Parathyroid adenoma (tissue), 2 donors: ENCODE measurements around the gene ADORA1.
A peak's percentile ranks its signal among the peaks of the same experiment; 100 is the strongest.

Experiments used
- H2AFZ ChIP-seq: fragments of 300-600 bp; sonication (generic); one replicate; pipeline ENCODE4 v1.7.0; 2017; ENCODE audit warnings: antibody characterized with exemption, mild to moderate bottlenecking
- H3K27ac ChIP-seq: fragments of 300-600 bp; sonication (generic); one replicate; pipeline ENCODE4 v1.7.0; 2017
- H3K27me3 ChIP-seq: fragments of 300-600 bp; sonication (generic); one replicate; pipeline ENCODE4 v1.7.0; 2017; ENCODE audit warnings: low read length; ENCODE audit not compliant: control insufficient read depth, insufficient read depth
- H3K36me3 ChIP-seq: fragments of 300-600 bp; sonication (generic); one replicate; pipeline ENCODE4 v1.7.0; 2017; ENCODE audit warnings: low read length; ENCODE audit not compliant: control insufficient read depth, insufficient read depth
- H3K4me1 ChIP-seq: fragments of 300-600 bp; sonication (generic); one replicate; pipeline ENCODE4 v1.7.0; 2017; ENCODE audit warnings: control low read depth
- H3K4me2 ChIP-seq: fragments of 300-600 bp; sonication (generic); one replicate; pipeline ENCODE4 v1.7.0; 2017; ENCODE audit warnings: low read length
- H3K4me3 ChIP-seq: fragments of 300-600 bp; sonication (generic); one replicate; pipeline ENCODE4 v1.7.0; 2017; ENCODE audit warnings: low read depth, low read length
- H3K79me2 ChIP-seq: fragments of 300-600 bp; sonication (generic); one replicate; pipeline ENCODE4 v1.7.0; 2017; ENCODE audit warnings: control low read depth
- H3K9ac ChIP-seq: fragments of 300-600 bp; sonication (generic); one replicate; pipeline ENCODE4 v1.7.0; 2017; ENCODE audit warnings: mild to moderate bottlenecking
- H3K9me3 ChIP-seq: fragments of 300-600 bp; sonication (generic); one replicate; pipeline ENCODE4 v1.7.0; 2017; ENCODE audit warnings: low read length; ENCODE audit not compliant: control insufficient read depth
- TF ChIP-seq, protein P1 (sequence below): fragments of 300-600 bp; sonication (generic); IDR thresholded peaks from one replicate; pipeline ENCODE4 v1.7.0; 2017; ENCODE audit warnings: antibody characterized with exemption, mild to moderate bottlenecking
- donor health status: primary hyperparathyroidism.

ADORA1 gene

DNA sequence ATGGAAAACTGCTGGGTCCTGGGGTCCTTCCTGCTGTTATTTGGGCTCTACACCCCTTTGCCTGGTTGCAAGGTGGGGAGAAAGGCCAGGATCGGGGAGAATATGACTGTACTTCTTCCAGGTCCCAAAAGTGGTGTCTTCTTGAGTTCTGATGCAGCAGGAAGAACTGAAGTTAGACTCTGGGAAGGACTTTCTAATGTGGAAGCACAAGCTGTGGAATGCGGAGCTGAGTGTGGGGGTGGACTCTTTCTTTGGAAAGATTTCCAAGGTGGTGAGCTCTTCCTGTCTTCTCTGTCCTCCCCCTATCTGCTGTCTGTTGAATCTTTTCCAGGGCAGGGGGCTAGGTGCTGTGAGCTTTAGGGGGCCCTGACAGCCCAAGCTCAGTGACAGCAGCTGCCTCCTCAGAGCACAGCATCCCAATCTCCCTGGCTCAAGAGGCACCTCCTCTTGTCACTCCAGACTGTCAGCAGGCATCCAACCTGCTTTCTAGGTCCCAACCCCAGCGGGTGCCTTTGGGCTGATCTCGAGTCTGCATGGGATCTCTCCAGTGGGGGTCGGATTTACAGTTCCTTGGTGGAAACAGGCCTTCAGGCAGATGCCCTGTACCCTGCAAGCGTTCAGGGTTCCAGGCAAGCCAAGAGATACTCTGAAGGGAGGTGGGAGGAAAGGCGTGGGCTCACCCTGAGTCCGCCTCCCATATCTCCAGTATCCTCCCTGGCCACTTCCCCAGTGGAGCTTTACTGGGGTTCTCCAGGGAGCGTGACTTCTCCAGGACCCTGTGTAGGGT is 23.2 kb downstream of the ADORA1 start:
- Histone ChIP-seq H3K27ac (peak overlapping the region; percentile 98), H3K4me1 (peaks cover 67% of the 10 kb centered on the region), H3K9ac (no peak overlapping the region), H3K9me3 (no peaks in the 10 kb centered on the region), H3K4me2 (peak overlapping the region; percentile 5), H3K36me3 (no peaks in the 10 kb centered on the region), H2AFZ (peak overlapping the region; percentile 20), H3K79me2 (no peaks in the 10 kb centered on the region), H3K27me3 (no peaks in the 10 kb centered on the region), H3K4me3 (no peak overlapping the region)
- TF ChIP-seq, protein P1, sequence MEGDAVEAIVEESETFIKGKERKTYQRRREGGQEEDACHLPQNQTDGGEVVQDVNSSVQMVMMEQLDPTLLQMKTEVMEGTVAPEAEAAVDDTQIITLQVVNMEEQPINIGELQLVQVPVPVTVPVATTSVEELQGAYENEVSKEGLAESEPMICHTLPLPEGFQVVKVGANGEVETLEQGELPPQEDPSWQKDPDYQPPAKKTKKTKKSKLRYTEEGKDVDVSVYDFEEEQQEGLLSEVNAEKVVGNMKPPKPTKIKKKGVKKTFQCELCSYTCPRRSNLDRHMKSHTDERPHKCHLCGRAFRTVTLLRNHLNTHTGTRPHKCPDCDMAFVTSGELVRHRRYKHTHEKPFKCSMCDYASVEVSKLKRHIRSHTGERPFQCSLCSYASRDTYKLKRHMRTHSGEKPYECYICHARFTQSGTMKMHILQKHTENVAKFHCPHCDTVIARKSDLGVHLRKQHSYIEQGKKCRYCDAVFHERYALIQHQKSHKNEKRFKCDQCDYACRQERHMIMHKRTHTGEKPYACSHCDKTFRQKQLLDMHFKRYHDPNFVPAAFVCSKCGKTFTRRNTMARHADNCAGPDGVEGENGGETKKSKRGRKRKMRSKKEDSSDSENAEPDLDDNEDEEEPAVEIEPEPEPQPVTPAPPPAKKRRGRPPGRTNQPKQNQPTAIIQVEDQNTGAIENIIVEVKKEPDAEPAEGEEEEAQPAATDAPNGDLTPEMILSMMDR: no peak

DNA sequence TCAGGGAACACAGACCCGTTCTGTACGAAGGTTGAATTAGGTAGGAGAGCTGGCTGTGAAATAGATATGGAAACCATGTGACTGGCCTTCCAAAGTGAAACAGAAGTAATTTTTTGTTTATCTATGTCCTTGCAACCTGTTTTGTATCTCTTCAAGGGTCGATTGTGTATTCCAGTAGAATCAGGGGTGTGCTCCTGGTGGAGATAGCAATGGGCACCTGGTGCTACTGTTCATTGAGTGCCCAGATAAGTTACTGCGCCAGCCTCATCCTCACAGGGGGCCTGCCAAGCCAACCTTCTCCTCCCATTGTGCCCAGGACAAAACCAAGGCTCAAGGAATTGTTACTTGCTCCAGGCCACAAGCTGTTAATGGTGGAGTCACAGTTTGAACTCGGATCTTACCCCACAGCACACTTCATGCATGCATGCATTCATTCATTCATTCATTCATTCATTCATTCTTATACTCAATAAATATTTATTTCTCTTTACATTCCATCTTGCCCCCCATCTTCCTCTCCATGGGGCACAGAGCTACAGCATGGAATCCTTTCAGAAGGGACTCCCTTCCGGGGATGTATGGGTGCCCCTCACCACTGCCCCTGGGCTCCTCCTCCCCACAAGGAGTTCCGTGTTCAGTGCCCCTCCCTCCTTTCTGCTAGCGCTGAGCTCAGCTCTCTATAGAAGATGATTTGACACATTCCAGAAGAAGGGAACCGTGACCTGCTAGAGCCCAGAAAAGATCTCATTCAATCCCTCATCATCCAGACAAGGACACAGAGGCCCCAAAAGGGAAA is 24.0 kb downstream of the ADORA1 start:
- peaks cover 64% of the 10 kb centered on the region for H3K4me1 ChIP-seq
- H3K27me3 ChIP-seq: no peaks in the 10 kb centered on the region
- H3K9me3 ChIP-seq: no peaks in the 10 kb centered on the region
- H3K9ac ChIP-seq: no peak overlapping the region
- H3K36me3 ChIP-seq: no peaks in the 10 kb centered on the region
- H3K79me2 ChIP-seq: no peaks in the 10 kb centered on the region
- TF ChIP-seq, protein P1: no peak
- H3K4me3 ChIP-seq: peak overlapping the region; percentile 6
- peak overlapping the region; percentile 98 for H3K27ac ChIP-seq
- H3K4me2 ChIP-seq: peak overlapping the region; percentile 49
- H2AFZ ChIP-seq: peak overlapping the region; percentile 20

GRCh38 chr1:203152158-203153034 is 24.9 kb downstream of the ADORA1 start:
- Histone ChIP-seq H3K4me2 (peak overlapping the region; percentile 49), H3K27ac (peak overlapping the region; percentile 98), H2AFZ (no peak overlapping the region), H3K36me3 (no peaks in the 10 kb centered on the region), H3K9ac (no peak overlapping the region), H3K27me3 (no peaks in the 10 kb centered on the region), H3K9me3 (no peaks in the 10 kb centered on the region), H3K79me2 (no peaks in the 10 kb centered on the region), H3K4me3 (peak overlapping the region; percentile 27), H3K4me1 (peaks cover 59% of the 10 kb centered on the region)
- TF ChIP-seq, protein P1: no peak

- Histone ChIP-seq H3K4me3 (peak overlapping the region; percentile 27), H3K36me3 (no peaks in the 10 kb centered on the region), H3K4me2 (peak overlapping the region; percentile 49), H3K4me1 (peaks cover 62% of the 10 kb centered on the region), H3K27ac (peak overlapping the region; percentile 98), H3K27me3 (no peaks in the 10 kb centered on the region), H2AFZ (peak overlapping the region; percentile 50), H3K79me2 (no peaks in the 10 kb centered on the region), H3K9me3 (no peaks in the 10 kb centered on the region), H3K9ac (no peak overlapping the region)
- TF ChIP-seq, protein P1: no peak
Observed at GRCh38 chr1:203153051-203153988, 25.8 kb downstream of the ADORA1 start.
